HepG2 (cell line): ENCODE results near the gene DAPK3. TPM values are rescaled to one million over a fixed set of nuclear protein-coding genes. Genes with fewer than 3 reads are reported as not detected.

Experiments used
- ADNP ChIP-seq: sonication (generic); formaldehyde crosslinking; IDR thresholded peaks from 2 replicates; pipeline ENCODE4 v1.4.0; 2020; ENCODE audit warnings: missing genetic modification reagents
- ARID5B ChIP-seq: IDR thresholded peaks from 2 replicates; pipeline ENCODE4 v1.4.0; 2020; ENCODE audit warnings: mild to moderate bottlenecking, missing genetic modification reagents
- CCDC6 ChIP-seq: sonication (generic); formaldehyde crosslinking; IDR thresholded peaks from 2 replicates; pipeline ENCODE4 v1.8.1; 2022; ENCODE audit warnings: mild to moderate bottlenecking, missing genetic modification reagents, moderate library complexity
- E2F1 ChIP-seq: sonication (generic); formaldehyde crosslinking; IDR thresholded peaks from 2 replicates; pipeline ENCODE4 v1.5.0; 2020; ENCODE audit warnings: missing genetic modification reagents
- LBX2 ChIP-seq: sonication (generic); formaldehyde crosslinking; IDR thresholded peaks from 2 replicates; pipeline ENCODE4 v1.5.0; 2020; ENCODE audit warnings: missing genetic modification reagents, mild to moderate bottlenecking, borderline replicate concordance
- RBM22 ChIP-seq: fragments of 200-400 bp; formaldehyde crosslinking; optimal IDR thresholded peaks from 2 replicates; pipeline ENCODE3; 2017; ENCODE audit warnings: mild to moderate bottlenecking, low read length, moderate library complexity
- SALL2 ChIP-seq: sonication (generic); formaldehyde crosslinking; IDR thresholded peaks from 2 replicates; pipeline ENCODE4 v1.8.1; 2023; ENCODE audit warnings: mild to moderate bottlenecking, missing genetic modification reagents, inconsistent platforms
- SMARCE1 ChIP-seq: fragments of 450-650 bp; IDR thresholded peaks from 2 replicates; pipeline ENCODE4 v1.6.1; 2017; ENCODE audit warnings: borderline replicate concordance
- TFDP1 ChIP-seq: IDR thresholded peaks from 2 replicates; pipeline ENCODE4 v1.6.1; 2016; ENCODE audit warnings: missing compliant biosample characterization, missing genetic modification reagents, borderline replicate concordance
- ZBTB39 ChIP-seq: sonication (generic); formaldehyde crosslinking; IDR thresholded peaks from 2 replicates; pipeline ENCODE4 v1.5.0; 2020; ENCODE audit warnings: missing genetic modification reagents
- ZFP36 ChIP-seq: fragments of 150-350 bp; IDR thresholded peaks from 2 replicates; pipeline ENCODE4 v1.6.1; 2018; ENCODE audit warnings: borderline replicate concordance, low read length, low read depth; ENCODE audit not compliant: partially characterized antibody
- ZNF205 ChIP-seq: IDR thresholded peaks from 2 replicates; pipeline ENCODE4 v1.6.1; 2018; ENCODE audit warnings: missing biosample characterization, missing genetic modification reagents
- ZNF552 ChIP-seq: sonication (generic); formaldehyde crosslinking; IDR thresholded peaks from 2 replicates; pipeline ENCODE4 v1.9.0; 2022; ENCODE audit warnings: missing genetic modification reagents, mild to moderate bottlenecking, borderline replicate concordance
- ZNF629 ChIP-seq: sonication (generic); formaldehyde crosslinking; conservative IDR thresholded peaks from 2 replicates; pipeline ENCODE4 v1.5.0; 2020; ENCODE audit warnings: missing genetic modification reagents
- ZNF768 ChIP-seq: sonication (generic); formaldehyde crosslinking; IDR thresholded peaks from 2 replicates; pipeline ENCODE4 v1.4.0; 2020; ENCODE audit warnings: missing genetic modification reagents
- ZSCAN12 ChIP-seq: sonication (generic); formaldehyde crosslinking; IDR thresholded peaks from 2 replicates; pipeline ENCODE4 v1.9.0; 2021; ENCODE audit warnings: mild to moderate bottlenecking, missing genetic modification reagents
- ZSCAN21 ChIP-seq: sonication (generic); formaldehyde crosslinking; IDR thresholded peaks from 2 replicates; pipeline ENCODE4 v1.8.0; 2022; ENCODE audit warnings: mild to moderate bottlenecking, missing genetic modification reagents, moderate library complexity, borderline replicate concordance
- ZZZ3 ChIP-seq: sonication (generic); formaldehyde crosslinking; IDR thresholded peaks from 2 replicates; pipeline ENCODE4 v1.4.0; 2020; ENCODE audit warnings: missing genetic modification reagents, mild to moderate bottlenecking, borderline replicate concordance
- polyA plus RNA-seq, 8 experiments: library from polyadenylated mRNA; depleted of rRNA in 3 of 8; stranded (reverse) in 7 of 8; unstranded in 1 of 8; fragments of >200 nt; fragmentation: Illumina TruSeq in 4 of 8; extraction: Trizol in 4 of 8; gene quantifications; 2 replicates each; pipeline versions ENCODE4 v1.2.1 to v1.2.3, GENCODE V29; 2011 to 2016; ENCODE audit warnings: low read depth in 4 of 8, missing spikeins in 1 of 8, mixed read lengths in 1 of 8; ENCODE audit not compliant: insufficient read depth in 1 of 8
- total RNA-seq, 5 experiments: library from RNA; depleted of rRNA; stranded (reverse); fragments of >200 nt; fragmentation: Illumina TruSeq; extraction: Trizol; gene quantifications; 2 replicates each; pipeline ENCODE4 v1.2.3, GENCODE V29; 2016; ENCODE audit warnings: low read depth in 1 of 5

The DAPK3 gene
- total and polyA plus RNA-seq, 2 of the 13 experiments (the other 11 are each of a cell fraction or from before 2014, with no cell fraction given) = 30.5 to 37.3 TPM

- no peak for TF ChIP-seq ZBTB39 (CRISPR knock-in tag)
- no peak for TF ChIP-seq CCDC6 (CRISPR knock-in tag)
- peak; percentile 89 for TF ChIP-seq ZFP36
- no peak for TF ChIP-seq SALL2 (CRISPR knock-in tag)
- TF ChIP-seq LBX2 (CRISPR knock-in tag) = no peak
- no peak for TF ChIP-seq ADNP (CRISPR knock-in tag)
- no peak for TF ChIP-seq TFDP1 (CRISPR knock-in tag)
- TF ChIP-seq SMARCE1 = no peak
- peak; percentile 48 for TF ChIP-seq ARID5B (CRISPR knock-in tag)
- no peak for TF ChIP-seq ZNF205
- TF ChIP-seq E2F1 (CRISPR knock-in tag) = no peak
- no peak for TF ChIP-seq ZZZ3 (CRISPR knock-in tag)
- TF ChIP-seq RBM22 = no peak
- no peak for TF ChIP-seq ZNF629 (CRISPR knock-in tag)
- TF ChIP-seq ZNF768 = no peak
- TF ChIP-seq ZSCAN21 = no peak
- no peak for TF ChIP-seq ZNF552 (CRISPR knock-in tag)
- no peak for TF ChIP-seq ZSCAN12 (CRISPR knock-in tag)
Measured at GRCh38 chr19:3968556-3969434, 2.1 kb downstream of the DAPK3 start (continued).
